Thyroid gland (tissue), 4 donors: ENCODE measurements around the gene ARHGEF37.

Experiments
- POLR2A ChIP-seq, 2 donors: fragments of 450-650 bp; IDR thresholded peaks; one replicate each; pipeline ENCODE4 v1.6.1; 2017; ENCODE audit warnings: antibody characterized with exemption in 2 of 2, mild to moderate bottlenecking in 2 of 2, moderate library complexity in 1 of 2
- TF ChIP-seq, protein P1 (sequence below), 6 experiments: fragments of 200-600 bp in 3 of 6; fragments of 450-650 bp in 3 of 6; sonication (generic) in 3 of 6; IDR thresholded peaks; one replicate each; pipeline ENCODE4 v1.5.1; 2016 to 2019; ENCODE audit warnings: antibody characterized with exemption in 6 of 6, mild to moderate bottlenecking in 2 of 6, inconsistent platforms in 1 of 6, moderate library complexity in 1 of 6

- TF ChIP-seq, protein P1, sequence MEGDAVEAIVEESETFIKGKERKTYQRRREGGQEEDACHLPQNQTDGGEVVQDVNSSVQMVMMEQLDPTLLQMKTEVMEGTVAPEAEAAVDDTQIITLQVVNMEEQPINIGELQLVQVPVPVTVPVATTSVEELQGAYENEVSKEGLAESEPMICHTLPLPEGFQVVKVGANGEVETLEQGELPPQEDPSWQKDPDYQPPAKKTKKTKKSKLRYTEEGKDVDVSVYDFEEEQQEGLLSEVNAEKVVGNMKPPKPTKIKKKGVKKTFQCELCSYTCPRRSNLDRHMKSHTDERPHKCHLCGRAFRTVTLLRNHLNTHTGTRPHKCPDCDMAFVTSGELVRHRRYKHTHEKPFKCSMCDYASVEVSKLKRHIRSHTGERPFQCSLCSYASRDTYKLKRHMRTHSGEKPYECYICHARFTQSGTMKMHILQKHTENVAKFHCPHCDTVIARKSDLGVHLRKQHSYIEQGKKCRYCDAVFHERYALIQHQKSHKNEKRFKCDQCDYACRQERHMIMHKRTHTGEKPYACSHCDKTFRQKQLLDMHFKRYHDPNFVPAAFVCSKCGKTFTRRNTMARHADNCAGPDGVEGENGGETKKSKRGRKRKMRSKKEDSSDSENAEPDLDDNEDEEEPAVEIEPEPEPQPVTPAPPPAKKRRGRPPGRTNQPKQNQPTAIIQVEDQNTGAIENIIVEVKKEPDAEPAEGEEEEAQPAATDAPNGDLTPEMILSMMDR (IDR thresholded peaks at IDR 0.05), result no peak
- TF ChIP-seq POLR2A (IDR thresholded peaks at IDR 0.05), result no peak
These were observed 59.8 kb downstream of the ARHGEF37 start for GRCh38 chr5:149641000-149641576.
